HG03135 (cell line): ENCODE measurements around the gene DDR1.

Experiments
- ATAC-seq: cut with Tn5 transposase; IDR thresholded peaks from one replicate; pipeline ENCODE4 v1.9.1; 2021; ENCODE audit warnings: mild to moderate bottlenecking, moderate library complexity; ENCODE audit not compliant: unreplicated experiment

DDR1 gene

GRCh38 chr6:30883685-30884520 lies at the start of gene DDR1:
DDR1 (plus strand) TSS chr6:30884519; CDS start chr6:30888730, 4,211 bp downstream.
- ATAC-seq: no peak

DNA sequence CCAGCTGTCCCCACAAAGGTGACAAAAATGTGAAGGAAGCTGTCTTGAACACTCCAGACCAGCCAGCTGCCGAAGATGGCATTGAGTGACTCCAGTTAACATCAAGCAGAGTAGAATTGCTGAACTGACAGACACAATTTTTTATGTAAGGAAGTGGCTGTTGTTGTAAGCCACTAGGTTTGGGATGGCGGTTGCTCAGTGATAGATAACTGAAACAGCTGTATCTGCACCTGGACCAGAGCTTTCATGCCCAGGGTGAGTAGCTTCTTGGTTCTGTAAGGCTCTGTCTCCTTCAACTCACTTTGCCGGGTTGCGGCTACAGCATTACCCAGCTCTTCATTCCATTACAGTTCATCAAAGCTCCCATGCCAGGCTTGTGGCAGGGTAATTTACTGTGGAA lies 49.7 kb upstream of the DDR1 start:
- ATAC-seq: no peak

- no peak for ATAC-seq
Measured at GRCh38 chr6:30835576-30835975, 48.7 kb upstream of the DDR1 start.

GRCh38 chr6:30836431-30836866 lies 47.9 kb upstream of the DDR1 start:
- no peak for ATAC-seq

GRCh38 chr6:30836957-30837356 lies 47.4 kb upstream of the DDR1 start:
- no peak for ATAC-seq

DNA sequence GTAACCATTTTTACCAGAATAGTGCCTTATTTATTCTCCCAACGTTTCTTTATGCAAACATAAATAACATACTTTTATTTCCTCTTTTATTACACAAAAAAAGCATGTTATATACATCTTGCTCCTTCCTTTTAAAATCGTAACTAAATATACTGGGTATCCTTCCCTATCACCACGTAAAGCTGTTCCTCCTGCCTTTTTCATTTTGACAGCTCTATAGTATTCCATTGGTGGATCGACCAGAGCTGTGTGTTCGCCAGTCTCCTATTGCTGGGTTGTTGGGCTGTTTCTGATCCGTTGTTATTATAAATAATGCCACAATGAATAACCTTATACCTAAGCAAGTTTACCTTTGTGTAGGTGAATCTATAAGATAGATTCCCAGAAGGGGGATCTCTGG lies 46.9 kb upstream of the DDR1 start:
- ATAC-seq: no peak

GRCh38 chr6:30837870-30838269 lies 46.4 kb upstream of the DDR1 start:
- no peak for ATAC-seq

GRCh38 chr6:30839671-30840070 lies 44.6 kb upstream of the DDR1 start:
- ATAC-seq: no peak

GRCh38 chr6:30840084-30840934 lies 44.0 kb upstream of the DDR1 start:
- no peak for ATAC-seq

GRCh38 chr6:30840935-30841643 lies 43.2 kb upstream of the DDR1 start:
- ATAC-seq: no peak

- no peak for ATAC-seq
Measured at GRCh38 chr6:30841644-30842504, 42.4 kb upstream of the DDR1 start.

DNA sequence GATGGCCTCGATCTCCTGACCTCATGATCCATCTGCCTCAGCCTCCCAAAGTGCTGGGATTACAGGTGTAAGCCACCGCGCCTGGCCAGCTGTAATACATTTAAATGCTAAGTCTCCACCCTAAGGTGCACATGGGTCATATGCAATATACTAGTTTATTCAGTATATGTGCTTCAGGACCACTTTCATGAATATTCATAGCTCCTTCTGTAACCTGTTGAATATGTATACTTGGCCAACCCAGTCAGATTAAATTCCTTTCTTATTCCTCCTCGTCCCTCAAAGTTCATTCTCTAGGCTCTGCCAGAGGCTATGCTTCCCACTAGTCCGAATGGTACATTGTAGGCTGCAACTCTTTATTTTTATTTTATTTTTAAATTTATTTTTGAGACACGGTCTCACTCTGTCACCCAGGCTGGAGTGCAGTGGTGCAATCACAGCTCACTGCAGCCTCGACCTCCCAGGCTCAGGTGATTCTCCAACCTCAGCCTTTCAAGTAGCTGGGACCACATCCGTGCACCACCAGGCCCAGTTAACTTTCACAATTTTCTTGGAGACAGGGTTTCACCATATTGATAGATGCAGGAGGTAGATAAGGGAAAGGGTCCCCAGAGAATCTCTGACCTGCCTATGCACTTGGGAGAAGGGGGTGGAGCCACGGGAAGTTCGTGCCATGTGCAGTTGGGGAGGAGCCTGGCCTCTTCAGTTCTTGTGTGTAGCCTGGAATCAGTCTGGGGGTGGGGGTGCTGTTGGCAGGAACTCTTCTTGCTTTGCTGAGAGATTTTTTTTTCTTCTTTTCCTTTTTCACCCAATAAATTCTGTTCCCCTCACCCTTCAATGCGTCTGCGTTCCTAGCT lies 41.3 kb upstream of the DDR1 start:
- no peak for ATAC-seq

DNA sequence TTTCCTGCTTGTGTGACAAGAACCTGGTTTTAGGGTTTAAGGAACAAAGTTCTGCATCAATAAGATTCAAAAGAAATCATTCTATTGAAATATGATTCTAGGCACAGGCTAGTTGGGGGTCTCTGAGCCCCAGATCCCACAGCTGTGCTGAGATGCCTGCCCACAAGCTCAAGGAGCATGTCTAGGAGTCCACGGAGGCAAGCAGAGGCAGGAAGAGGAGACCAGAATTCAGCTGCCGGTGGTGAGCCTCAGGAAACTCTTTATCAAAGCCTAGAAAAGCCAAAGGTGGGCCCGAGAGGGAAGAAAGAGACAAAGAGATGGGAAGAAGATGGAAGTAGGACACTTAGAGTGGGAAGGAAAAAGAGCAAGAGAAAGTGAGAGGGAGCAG lies 40.7 kb upstream of the DDR1 start:
- no peak for ATAC-seq

DNA sequence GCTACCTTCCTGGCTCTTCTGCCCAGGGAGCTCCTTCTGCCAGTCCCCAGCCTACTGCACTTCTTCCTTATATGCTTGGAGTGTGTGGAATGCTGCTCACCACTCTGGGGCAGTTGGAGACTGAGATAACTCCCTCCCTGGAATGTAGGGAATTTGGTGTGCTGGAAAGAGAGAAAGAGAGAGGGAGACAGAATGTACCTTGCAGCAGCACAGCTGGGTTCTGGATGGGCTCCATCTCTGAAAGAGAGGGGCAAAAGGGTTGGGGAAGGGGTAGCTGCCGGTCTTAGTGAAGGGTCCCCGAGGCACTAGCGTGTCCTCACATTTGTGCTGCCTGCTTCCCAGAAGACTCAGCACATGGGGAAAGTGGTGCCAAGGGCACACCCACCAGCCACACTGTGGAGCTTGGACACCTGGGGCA lies 40.2 kb upstream of the DDR1 start:
- no peak for ATAC-seq

DNA sequence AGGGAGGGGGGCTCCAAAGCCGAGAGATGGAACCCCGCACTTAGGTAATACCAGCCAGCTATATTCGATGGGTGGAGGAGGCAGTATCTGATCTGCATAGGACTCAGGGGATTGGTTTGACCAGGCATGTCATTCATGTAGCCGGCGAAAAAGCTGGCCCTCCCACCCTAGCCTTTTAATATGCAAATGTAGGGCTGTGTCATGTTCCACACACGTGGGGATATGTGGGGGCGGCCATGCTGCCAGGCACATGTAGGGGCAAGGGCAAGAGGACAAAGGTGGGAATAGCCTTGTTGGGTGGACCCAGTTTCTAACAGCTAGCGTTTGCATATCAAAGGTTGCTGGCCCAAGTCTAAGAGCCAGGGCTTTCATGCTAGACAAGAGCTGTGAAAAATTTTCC lies 39.1 kb upstream of the DDR1 start:
- no peak for ATAC-seq

- ATAC-seq: no peak
Measured at GRCh38 chr6:30847421-30847970, 36.8 kb upstream of the DDR1 start.

DNA sequence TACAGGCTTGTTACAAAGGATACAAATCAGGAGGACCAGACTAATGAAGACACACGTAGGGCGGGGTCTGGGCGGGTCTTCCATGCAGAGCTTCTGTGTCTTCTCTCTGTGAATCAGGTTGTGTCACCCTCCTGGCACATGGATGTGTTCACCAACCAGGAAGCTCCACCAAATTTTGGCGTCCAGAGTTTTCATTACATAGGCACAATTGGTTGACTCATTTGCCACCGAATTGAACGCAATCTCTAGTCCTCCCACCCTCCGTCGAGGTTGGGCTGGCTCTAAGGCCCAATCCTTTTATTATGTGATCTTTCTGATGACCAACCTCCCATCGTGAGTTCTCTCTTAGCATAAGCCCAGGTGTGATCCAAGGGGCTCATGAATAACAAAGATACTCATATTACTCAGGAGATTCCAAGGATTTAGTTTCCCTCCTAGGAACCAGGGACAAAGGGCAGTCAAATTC lies 36.3 kb upstream of the DDR1 start:
- no peak for ATAC-seq

DNA sequence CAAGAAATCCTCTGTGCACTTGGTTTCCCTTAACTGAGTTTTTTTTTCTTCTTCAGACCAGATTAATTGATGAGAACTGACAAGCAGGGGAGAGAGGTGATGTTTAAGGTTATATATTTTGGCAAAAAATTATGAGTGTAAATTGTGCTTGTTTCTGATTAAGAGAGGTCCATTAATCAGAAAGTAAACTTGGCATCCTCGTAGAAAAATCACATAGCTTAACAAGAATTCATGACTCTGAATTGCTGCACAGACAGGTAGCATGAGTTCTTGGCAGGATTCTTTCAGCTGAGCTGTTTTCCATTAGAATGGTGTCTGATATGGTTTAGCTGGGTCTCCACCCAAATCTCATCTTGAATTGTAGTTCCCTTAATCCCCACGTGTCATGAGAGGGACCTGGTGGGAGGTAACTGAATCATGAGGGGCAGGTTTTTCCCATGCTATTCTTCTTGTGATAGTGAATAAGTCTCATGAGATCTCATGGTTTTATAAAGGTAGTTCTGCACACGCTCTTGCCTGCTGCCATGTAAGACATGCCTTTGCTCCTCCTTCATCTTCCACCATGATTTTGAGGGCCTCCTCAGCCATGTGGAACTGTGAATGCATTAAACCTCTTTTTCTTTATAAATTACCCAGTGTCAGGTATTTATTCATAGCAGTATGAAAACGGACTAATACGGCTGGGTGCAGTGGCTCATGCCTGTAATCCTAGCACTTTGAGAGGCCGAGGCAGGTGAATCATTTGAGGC lies 34.2 kb upstream of the DDR1 start:
- ATAC-seq: no peak
